GM23338 (cell line): Measurements from ENCODE around the gene JMJD1C. TPM values are rescaled to one million over a fixed set of nuclear protein-coding genes. Genes with fewer than 3 reads are reported as not detected.

Experiments used
- ATAC-seq: fragments of 200-7000 bp; cut with Tn5 transposase; 3 replicates; pipeline ENCODE4 v1.9.1; 2020
- DNase-seq: peaks from one replicate; pipeline ENCODE4 v3.0.0-alpha.2; 2015; ENCODE audit warnings: low spot score
- H2AFZ ChIP-seq: fragments of 200-600 bp; sonication (generic); 2 replicates; pipeline ENCODE4 v1.8.0; 2016; ENCODE audit warnings: antibody characterized with exemption, mild to moderate bottlenecking, moderate library complexity
- H3F3A ChIP-seq: fragments of 200-600 bp; sonication (generic); replicated peaks from 2 replicates; pipeline ENCODE4 v1.8.0; 2017; ENCODE audit warnings: antibody characterized with exemption, mixed run types, low read depth
- H3K27ac ChIP-seq: fragments of 200-600 bp; sonication (generic); 2 replicates; pipeline ENCODE4 v1.6.1; 2016; ENCODE audit warnings: low read depth
- H3K27me3 ChIP-seq: fragments of 200-600 bp; sonication (generic); 2 replicates; pipeline ENCODE4 v1.8.0; 2016; ENCODE audit warnings: mild to moderate bottlenecking, mixed run types, moderate library complexity; ENCODE audit not compliant: insufficient read depth
- H3K36me3 ChIP-seq: fragments of 200-600 bp; sonication (generic); 2 replicates; pipeline ENCODE4 v1.8.0; 2016; ENCODE audit warnings: mild to moderate bottlenecking; ENCODE audit not compliant: insufficient read depth
- H3K4me1 ChIP-seq: fragments of 200-600 bp; sonication (generic); 2 replicates; pipeline ENCODE4 v1.8.0; 2016; ENCODE audit warnings: mild to moderate bottlenecking, moderate library complexity; ENCODE audit not compliant: insufficient read depth
- H3K4me2 ChIP-seq: fragments of 200-600 bp; sonication (generic); 2 replicates; pipeline ENCODE4 v1.7.1; 2017; ENCODE audit warnings: mixed run types
- H3K4me3 ChIP-seq: fragments of 200-600 bp; sonication (generic); 2 replicates; pipeline ENCODE4 v1.6.1; 2016; ENCODE audit warnings: mixed run types
- H3K79me2 ChIP-seq: fragments of 200-600 bp; sonication (generic); replicated peaks from 2 replicates; pipeline ENCODE4 v1.8.0; 2017; ENCODE audit warnings: mild to moderate bottlenecking; ENCODE audit not compliant: insufficient read depth
- H3K9me2 ChIP-seq: fragments of 200-600 bp; sonication (generic); 2 replicates; pipeline ENCODE4 v1.8.0; 2017; ENCODE audit not compliant: insufficient read depth
- H4K20me1 ChIP-seq: fragments of 200-600 bp; sonication (generic); replicated peaks from 2 replicates; pipeline ENCODE4 v1.8.0; 2017; ENCODE audit warnings: mild to moderate bottlenecking; ENCODE audit not compliant: insufficient read depth
- H3K27ac Mint-ChIP-seq: 2 replicates; pipeline ENCODE4 v1.8.0; 2020; ENCODE audit warnings: inconsistent platforms, mild to moderate bottlenecking, moderate library complexity, mixed read lengths
- H3K27me3 Mint-ChIP-seq: 3 replicates; pipeline ENCODE4 v1.8.0; 2022; ENCODE audit warnings: low read depth, mild to moderate bottlenecking, moderate library complexity, mixed read lengths, inconsistent platforms; ENCODE audit not compliant: insufficient read depth, poor library complexity
- H3K36me3 Mint-ChIP-seq: 3 replicates; pipeline ENCODE4 v1.8.0; 2021; ENCODE audit warnings: low read depth, mild to moderate bottlenecking, inconsistent platforms, moderate library complexity, mixed read lengths
- H3K4me1 Mint-ChIP-seq: 3 replicates; pipeline ENCODE4 v1.8.0; 2020; ENCODE audit warnings: mild to moderate bottlenecking, inconsistent platforms, mixed read lengths
- H3K4me3 Mint-ChIP-seq: 3 replicates; pipeline ENCODE4 v1.8.0; 2021; ENCODE audit warnings: moderate library complexity, mild to moderate bottlenecking, inconsistent platforms, mixed read lengths
- H3K9me3 Mint-ChIP-seq: 3 replicates; pipeline ENCODE4 v1.8.0; 2020; ENCODE audit warnings: moderate library complexity, mild to moderate bottlenecking, inconsistent platforms, mixed read lengths
- CREB1 ChIP-seq: fragments of 250-450 bp; sonication (Bioruptor Pico); IDR thresholded peaks from 2 replicates; pipeline ENCODE4 v1.5.0; 2020; ENCODE audit warnings: low read depth, mild to moderate bottlenecking, moderate library complexity
- EZH2phosphoT487 ChIP-seq: fragments of 200-600 bp; sonication (generic); IDR thresholded peaks from one replicate; pipeline ENCODE4 v1.8.1; 2018; ENCODE audit warnings: antibody characterized with exemption; ENCODE audit not compliant: unreplicated experiment
- JUNB ChIP-seq: IDR thresholded peaks from one replicate; pipeline ENCODE4 v1.6.1; 2016; ENCODE audit warnings: antibody characterized with exemption; ENCODE audit not compliant: unreplicated experiment
- POLR2AphosphoS5 ChIP-seq: IDR thresholded peaks from 2 replicates; pipeline ENCODE4 v1.6.1; 2016; ENCODE audit warnings: antibody characterized with exemption, low read depth
- STAT1 ChIP-seq: IDR thresholded peaks from one replicate; pipeline ENCODE4 v1.6.1; 2016; ENCODE audit warnings: antibody characterized with exemption; ENCODE audit not compliant: unreplicated experiment
- ZNF114 ChIP-seq: fragments of 250-450 bp; sonication (Bioruptor Pico); IDR thresholded peaks from 2 replicates; pipeline ENCODE4 v1.5.0; 2020; ENCODE audit warnings: mild to moderate bottlenecking, moderate library complexity
- ZNF331 ChIP-seq: fragments of 250-450 bp; sonication (Bioruptor Pico); IDR thresholded peaks from 2 replicates; pipeline ENCODE4 v1.5.0; 2020; ENCODE audit warnings: low read depth, mild to moderate bottlenecking, moderate library complexity
- ZNF462 ChIP-seq: fragments of 250-450 bp; sonication (Bioruptor Pico); IDR thresholded peaks from 2 replicates; pipeline ENCODE4 v1.5.0; 2020; ENCODE audit warnings: mild to moderate bottlenecking, moderate library complexity
- polyA plus RNA-seq: library from polyadenylated mRNA; unstranded; fragments of >200 nt; fragmentation: Nextera tagmentation; extraction: Ambion mirVana; gene quantifications from 2 replicates; pipeline ENCODE4 v1.2.1, GENCODE V29; 2016
- total RNA-seq: library from RNA; depleted of rRNA; stranded (reverse); fragments of >200 nt; shearing (Covaris generic); gene quantifications from 2 replicates; pipeline ENCODE4 v1.2.3, GENCODE V29; 2014

Gene JMJD1C
- total and polyA plus RNA-seq, 2 experiments from 2014 or later: 333 to 435 TPM

DNA sequence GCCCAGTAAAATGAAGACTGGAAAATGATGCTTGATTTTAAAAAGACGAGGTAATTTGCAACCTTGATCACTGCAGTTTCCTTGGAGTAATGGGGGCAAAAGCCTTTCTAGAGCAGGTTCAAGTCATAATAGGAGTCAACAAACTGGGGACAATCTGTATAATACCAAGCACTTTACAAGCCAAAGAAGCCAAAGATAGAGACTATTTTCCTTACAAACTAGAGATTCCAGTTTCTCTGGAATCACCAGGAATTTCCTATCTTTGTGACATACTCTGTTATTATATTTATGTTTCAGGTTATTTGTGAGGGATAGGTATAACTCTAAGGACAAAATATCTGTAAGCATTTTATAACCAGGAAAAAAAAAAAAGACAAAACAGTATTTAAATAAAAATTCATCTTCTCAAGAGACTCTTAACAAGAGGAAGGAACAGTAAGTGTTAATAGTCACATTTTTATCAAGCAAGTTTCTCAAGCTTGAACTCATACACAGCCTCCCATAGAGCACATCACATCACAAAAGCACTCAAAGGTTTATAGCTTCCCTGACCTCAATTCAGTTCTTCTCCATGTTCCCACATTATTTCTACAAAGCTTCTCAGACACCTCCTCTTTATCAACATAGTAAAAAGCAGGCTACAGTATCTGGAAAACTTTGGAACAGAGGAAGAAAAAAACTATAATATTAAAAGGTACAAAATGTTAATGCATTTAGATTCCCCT is 18.9 kb downstream of the JMJD1C start (continued):
- TF ChIP-seq CREB1 (CRISPR knock-in tag): no peak
- no peak for TF ChIP-seq ZNF331 (CRISPR knock-in tag)
- TF ChIP-seq EZH2phosphoT487: no peak
- no peak for TF ChIP-seq POLR2AphosphoS5
- TF ChIP-seq ZNF114 (CRISPR knock-in tag): no peak
- TF ChIP-seq JUNB: no peak

- Histone ChIP-seq H3F3A (no peaks in the 10 kb centered on the region), H3K4me1 (peaks cover 40% of the 10 kb centered on the region), H3K27ac (no peak overlapping the region), H3K9me2 (no peaks in the 10 kb centered on the region), H3K27me3 (no peaks in the 10 kb centered on the region), H3K4me3 (no peak overlapping the region), H3K36me3 (no peaks in the 10 kb centered on the region), H3K4me2 (no peak overlapping the region), H3K79me2 (peaks cover 100% of the 10 kb centered on the region), H2AFZ (no peak overlapping the region), H4K20me1 (peaks cover 12% of the 10 kb centered on the region; the same call in 1 of the 2 replicates)
- peaks cover 12% of the 10 kb centered on the region; the same call in 2 of the 3 replicates for H3K4me1 Mint-ChIP-seq
- no peaks in the 10 kb centered on the region for H3K9me3 Mint-ChIP-seq
- TF ChIP-seq ZNF462 (CRISPR knock-in tag) (no peak), STAT1 (no peak)
- H3K4me3 Mint-ChIP-seq: no peak overlapping the region
- H3K36me3 Mint-ChIP-seq: no peaks in the 10 kb centered on the region; the same call in 2 of the 3 replicates
- ATAC-seq: no peak
- H3K27me3 Mint-ChIP-seq: no peaks in the 10 kb centered on the region
- no peak overlapping the region for H3K27ac Mint-ChIP-seq
- no peak for DNase-seq
These were observed 24.4 kb downstream of the JMJD1C start for GRCh38 chr10:63441404-63441803.
